GM18511 (cell line): ENCODE measurements around the gene SLC25A19.

Source experiments
- ATAC-seq: cut with Tn5 transposase; IDR thresholded peaks from one replicate; pipeline ENCODE4 v1.9.1; 2021; ENCODE audit warnings: mild to moderate bottlenecking, moderate library complexity; ENCODE audit not compliant: unreplicated experiment

SLC25A19 gene

GRCh38 chr17:75241996-75242460 lies 47.2 kb downstream of the SLC25A19 start:
- no peak for ATAC-seq

- ATAC-seq = no peak
Observed at GRCh38 chr17:75241502-75241901, 47.7 kb downstream of the SLC25A19 start.

DNA sequence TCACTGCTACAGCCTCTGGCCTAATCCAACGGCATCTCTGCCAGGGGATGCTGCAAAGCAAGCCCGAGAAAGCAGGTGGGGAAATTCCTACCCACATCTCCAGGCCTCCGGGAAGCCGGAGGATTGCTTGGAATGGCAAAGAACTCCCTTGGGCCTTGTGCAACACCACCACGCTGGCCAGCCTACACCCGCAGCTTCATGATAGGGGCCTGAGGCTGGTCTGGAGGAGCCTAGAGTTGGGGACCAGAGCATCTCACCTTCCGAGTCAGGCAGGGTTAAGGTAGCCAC lies 48.1 kb downstream of the SLC25A19 start:
- no peak for ATAC-seq

- no peak for ATAC-seq
Observed at GRCh38 chr17:75240394-75241142, 48.7 kb downstream of the SLC25A19 start.

DNA sequence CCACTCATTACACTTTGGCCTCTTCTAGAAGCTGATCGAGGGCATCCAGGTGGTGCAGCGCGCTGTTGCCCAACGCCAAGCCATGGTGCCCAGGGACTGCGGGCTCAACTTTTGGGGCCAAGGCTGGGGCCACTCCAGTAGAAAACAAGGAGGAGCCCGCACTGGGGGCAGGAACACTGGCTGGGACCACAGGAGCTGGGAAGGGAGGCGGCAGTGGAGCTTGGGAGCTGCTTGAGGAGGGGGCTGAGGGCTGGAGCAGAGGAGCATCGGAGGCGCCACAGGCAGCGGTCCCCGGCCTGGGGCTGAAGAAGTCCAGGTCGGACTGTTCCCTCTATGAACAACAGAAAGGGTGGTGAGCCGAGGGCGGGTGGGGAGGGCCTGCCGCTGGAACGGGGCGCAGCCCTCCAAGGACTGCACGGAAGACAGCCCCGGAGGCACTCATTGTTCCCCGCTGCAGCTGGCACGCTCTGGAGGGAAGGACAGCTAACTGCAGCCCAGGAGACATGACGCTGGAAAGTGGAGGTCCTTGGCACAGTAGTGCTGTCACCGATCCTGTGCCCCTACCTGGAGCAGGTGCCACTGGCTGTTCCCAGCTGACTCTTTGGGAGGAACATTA lies 49.3 kb downstream of the SLC25A19 start:
- ATAC-seq = no peak

- no peak for ATAC-seq
Observed at GRCh38 chr17:75239214-75239613, 50.0 kb downstream of the SLC25A19 start.

DNA sequence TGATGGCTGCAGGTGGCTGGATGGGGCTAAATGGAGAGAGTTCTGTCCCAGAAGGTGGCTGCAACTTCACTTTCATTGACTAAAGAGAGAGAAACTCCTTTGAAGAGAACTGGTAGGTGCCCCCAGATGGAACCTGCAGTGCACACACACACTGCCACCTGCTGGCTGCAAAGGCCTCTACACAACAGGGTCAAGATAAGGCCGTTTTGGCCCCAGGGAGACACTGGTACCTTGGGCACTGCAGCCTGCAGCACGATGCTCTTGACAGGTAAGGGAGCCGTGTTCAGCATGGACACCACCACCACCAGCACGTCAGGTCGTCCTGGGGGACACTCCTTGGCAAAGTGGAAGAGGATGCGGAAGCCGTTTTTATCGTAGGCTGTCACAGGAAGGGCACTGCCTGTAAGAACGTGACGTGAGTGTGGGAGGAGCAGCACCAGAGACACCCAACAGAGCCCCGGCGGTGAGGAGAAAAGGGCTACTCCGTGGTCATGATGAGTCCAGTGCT lies 50.5 kb downstream of the SLC25A19 start:
- ATAC-seq = no peak

- ATAC-seq = no peak
Observed at GRCh38 chr17:75238020-75238580, 51.1 kb downstream of the SLC25A19 start.

DNA sequence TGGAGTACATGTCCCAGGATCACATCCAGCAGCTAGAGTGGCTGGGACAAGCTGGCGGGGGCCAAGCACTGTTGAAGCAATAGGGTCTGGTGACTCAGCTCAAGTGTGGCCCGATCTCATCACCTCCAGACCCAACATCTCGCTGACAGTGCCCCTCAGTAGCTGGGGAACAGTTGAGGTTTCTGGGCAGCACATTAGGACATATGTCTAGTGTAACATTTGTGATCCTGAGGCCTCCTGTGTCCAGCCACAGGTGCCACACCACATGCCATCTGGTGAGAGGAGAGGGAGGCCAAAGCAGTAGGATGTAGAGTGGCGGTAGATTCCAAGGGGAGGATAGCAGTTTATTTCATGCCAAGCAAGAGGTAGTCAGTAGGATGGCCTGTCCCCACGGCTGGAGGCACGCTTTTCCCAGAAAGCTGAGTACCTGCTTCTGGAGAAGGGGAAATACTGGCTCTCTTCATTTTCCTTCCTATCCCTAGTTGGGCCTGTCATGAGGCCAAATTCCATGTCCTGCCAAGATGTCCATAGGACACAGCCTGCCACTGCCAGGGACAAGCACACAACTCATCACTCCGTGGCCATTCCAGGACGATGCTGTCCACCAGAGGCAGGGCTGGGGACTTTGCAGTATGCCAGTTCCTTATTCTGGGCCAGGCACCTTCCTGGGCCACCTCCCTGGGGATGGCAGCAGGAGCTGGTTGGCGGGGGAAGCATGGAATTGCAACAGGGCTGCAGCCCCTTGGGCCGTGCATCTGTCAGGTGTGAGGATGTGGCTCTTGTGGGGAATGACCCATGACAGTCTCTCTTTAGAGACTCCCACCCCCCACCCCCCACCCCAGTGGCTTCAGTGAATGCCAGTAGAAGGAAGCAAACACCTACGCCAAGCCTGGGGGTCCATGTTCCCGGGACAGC lies 51.9 kb downstream of the SLC25A19 start:
- ATAC-seq = no peak

DNA sequence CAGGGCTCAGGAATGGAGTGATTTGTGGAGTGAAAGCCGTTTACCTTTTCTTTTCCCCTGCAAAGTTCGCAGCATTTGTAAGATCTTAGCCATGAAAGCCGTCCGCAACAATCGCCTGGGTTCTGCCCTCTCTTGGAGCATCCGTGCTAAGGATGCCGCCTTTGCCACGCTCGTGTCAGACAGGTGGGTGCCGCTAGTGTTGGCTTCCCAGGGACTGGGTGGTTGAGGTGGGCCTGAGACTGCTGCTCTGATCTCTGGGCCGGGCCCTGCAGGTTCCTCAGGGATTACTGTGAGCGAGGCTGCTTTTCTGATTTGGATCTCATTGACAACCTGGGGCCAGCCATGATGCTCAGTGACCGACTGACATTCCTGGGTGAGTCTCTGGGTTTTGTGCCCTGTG lies 56.4 kb downstream of the SLC25A19 start:
- no peak for ATAC-seq

GRCh38 chr17:75231741-75232464 lies 57.3 kb downstream of the SLC25A19 start:
- ATAC-seq = no peak

GRCh38 chr17:75231071-75231470 lies 58.2 kb downstream of the SLC25A19 start:
- no peak for ATAC-seq

DNA sequence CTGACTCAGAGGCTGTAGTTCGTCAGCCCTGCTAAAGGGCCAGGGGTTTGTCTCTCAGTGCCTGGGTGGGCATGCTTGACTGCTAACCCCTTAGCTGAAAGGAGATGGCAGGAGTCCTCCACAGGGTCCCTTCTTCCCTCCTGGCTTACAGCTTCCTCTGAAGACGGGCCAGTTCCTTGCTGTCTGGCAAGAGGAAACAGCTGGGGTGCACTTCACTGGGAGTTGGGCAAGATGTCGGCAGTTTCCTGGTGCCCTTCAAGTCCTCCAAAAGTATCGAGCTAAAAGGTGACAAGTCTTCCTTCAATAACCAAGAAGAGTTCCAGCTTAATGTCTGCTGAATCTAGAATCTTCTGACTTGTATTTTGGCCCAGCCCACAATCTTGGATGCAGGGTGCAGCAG lies 60.4 kb downstream of the SLC25A19 start:
- ATAC-seq = no peak

DNA sequence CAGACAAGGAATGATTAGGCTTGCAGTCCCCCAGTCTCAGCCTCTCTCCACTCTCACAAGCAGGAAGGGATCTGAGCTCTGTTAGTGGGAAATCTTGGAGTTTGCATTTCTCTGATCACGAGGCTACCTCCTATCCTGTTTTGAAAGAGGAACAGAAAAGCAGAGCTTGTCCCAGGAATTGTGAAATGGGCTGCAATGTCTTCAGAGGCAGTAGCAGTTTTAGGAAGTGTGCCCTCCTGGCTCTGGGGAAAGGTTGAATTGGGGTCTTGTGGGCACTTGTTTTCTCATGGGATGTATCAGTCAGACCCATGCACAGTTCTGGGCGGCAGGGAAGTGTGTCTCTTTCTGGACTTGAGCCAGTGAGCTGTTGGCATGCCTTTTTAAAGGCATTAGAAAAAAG lies 60.9 kb downstream of the SLC25A19 start:
- ATAC-seq = no peak

DNA sequence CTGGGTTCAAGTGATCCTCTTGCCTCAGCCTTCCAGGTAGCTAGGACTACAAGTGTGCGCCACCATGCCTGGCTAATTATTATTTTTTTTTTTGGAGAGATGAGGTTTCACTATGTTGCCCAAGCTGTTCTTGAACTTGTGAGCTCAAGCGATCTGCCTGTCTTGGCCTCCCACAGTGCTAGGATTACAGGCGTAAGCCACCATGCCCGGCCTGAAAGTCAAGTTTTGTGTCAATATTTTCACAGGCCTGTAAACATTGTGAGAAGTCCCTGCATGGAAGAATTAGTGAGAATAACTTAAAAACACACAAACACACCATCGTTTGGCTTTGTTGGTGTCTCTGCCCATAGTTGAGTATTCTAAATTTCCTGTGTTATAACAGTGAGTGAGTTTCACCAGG lies 61.5 kb downstream of the SLC25A19 start:
- ATAC-seq = no peak

- ATAC-seq = no peak
Observed at GRCh38 chr17:75225016-75225415, 64.2 kb downstream of the SLC25A19 start.
